HG02885 (cell line): ENCODE data around the gene NEB.
A peak's percentile ranks its signal among the peaks of the same experiment; 100 is the strongest.

ENCODE experiments used
- ATAC-seq: cut with Tn5 transposase; IDR thresholded peaks from one replicate; pipeline ENCODE4 v1.9.1; 2021; ENCODE audit warnings: mild to moderate bottlenecking; ENCODE audit not compliant: unreplicated experiment, poor library complexity

Gene NEB, protein sequence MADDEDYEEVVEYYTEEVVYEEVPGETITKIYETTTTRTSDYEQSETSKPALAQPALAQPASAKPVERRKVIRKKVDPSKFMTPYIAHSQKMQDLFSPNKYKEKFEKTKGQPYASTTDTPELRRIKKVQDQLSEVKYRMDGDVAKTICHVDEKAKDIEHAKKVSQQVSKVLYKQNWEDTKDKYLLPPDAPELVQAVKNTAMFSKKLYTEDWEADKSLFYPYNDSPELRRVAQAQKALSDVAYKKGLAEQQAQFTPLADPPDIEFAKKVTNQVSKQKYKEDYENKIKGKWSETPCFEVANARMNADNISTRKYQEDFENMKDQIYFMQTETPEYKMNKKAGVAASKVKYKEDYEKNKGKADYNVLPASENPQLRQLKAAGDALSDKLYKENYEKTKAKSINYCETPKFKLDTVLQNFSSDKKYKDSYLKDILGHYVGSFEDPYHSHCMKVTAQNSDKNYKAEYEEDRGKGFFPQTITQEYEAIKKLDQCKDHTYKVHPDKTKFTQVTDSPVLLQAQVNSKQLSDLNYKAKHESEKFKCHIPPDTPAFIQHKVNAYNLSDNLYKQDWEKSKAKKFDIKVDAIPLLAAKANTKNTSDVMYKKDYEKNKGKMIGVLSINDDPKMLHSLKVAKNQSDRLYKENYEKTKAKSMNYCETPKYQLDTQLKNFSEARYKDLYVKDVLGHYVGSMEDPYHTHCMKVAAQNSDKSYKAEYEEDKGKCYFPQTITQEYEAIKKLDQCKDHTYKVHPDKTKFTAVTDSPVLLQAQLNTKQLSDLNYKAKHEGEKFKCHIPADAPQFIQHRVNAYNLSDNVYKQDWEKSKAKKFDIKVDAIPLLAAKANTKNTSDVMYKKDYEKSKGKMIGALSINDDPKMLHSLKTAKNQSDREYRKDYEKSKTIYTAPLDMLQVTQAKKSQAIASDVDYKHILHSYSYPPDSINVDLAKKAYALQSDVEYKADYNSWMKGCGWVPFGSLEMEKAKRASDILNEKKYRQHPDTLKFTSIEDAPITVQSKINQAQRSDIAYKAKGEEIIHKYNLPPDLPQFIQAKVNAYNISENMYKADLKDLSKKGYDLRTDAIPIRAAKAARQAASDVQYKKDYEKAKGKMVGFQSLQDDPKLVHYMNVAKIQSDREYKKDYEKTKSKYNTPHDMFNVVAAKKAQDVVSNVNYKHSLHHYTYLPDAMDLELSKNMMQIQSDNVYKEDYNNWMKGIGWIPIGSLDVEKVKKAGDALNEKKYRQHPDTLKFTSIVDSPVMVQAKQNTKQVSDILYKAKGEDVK (N-terminal part only)

DNA sequence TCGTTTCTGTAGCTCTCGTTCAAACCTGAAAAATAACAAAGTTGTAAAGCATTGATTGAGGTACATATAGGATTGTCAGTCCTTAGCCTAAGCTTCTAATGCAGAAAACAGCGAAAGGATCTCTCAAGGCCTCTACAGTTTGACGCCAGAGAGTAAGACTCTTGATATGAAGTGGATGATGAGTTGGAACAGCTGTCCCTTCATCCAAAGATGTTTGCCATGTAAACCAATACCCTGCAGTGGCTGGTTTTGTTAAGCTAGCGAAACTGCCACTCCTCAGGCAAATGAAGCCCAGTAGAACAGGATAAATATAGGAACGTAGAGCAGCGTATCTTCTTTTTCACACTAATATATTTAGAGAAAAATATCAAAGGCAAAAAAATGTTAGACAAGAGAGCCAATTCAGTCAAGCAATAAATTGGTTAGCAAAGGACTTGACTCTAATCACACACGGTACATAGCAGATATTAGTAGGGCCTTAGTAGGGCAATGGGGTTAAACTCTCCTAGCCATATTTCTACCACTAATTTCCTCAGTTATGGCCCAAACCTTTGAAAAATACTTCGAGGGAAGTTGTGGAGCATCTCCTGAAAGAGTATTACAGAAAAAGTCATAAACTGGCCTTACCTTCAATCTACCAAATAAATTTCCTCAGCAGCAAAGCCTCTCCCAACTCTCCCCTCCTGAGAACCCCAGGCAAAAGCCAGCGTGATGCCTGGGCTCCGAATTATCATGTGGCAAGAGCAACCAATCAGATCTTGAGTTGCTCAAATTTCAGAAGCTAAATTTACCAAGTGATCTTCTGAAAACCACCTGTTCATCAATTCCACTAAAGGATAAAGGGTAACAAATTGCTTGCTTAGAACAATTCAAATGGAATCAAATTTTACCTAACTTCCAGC is at the start of gene NEB:
NEB (minus strand) TSS at position 706 of the 902 bp plus-strand sequence. CDS start 1,320 bp downstream, outside the sequence.
- no peak for ATAC-seq

DNA sequence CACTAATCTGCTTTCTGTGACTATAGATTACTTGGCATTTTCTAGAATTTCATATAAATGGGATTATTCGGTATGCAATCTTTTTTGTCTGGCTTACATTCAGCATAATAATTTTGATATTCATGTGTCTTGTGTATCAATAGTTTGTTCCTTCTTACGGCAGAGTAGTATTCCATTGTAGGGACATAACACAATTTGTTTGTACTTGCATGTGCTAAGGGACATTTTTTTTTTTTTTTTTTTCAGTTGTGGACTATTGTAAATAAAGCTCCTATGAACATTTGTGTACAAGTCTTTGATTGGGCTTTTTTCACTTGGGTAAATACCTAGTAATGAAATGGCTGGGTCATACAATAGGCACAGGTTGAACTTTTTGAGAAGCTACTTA is 48.9 kb upstream of the NEB start:
- ATAC-seq: no peak

DNA sequence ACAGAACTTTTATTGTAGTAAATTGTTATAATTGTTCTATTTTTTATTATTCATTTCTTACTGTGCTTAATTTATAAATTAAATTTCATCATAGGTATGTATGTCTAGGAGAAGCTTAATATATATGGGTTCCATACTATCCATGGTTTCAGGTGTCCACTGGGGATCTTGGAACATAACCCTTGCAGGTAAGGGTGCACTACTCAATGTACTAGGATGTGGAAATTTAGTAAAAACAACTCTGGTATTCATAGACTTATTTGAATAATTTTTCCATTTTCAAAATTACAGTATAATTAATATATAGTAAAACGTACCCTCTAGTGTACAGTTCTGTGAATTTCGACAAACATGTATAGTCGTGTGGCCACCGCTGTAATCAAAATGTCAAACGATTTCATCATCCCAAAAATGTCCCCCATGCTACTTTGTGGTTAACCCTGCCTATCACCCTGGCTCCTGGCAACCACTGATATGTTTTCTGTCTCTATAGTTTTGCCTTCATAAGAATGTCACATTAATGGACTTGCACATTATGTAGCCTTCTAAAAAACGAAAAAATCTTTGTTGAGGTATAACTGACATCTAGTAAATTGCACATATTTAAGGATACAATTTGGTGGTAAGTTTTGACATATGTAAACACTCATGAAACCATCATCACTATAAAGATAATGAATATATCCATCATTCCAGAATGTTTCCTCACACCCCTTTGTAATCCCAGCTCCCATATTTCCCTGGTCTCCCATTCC is 48.3 kb upstream of the NEB start:
- no peak for ATAC-seq

DNA sequence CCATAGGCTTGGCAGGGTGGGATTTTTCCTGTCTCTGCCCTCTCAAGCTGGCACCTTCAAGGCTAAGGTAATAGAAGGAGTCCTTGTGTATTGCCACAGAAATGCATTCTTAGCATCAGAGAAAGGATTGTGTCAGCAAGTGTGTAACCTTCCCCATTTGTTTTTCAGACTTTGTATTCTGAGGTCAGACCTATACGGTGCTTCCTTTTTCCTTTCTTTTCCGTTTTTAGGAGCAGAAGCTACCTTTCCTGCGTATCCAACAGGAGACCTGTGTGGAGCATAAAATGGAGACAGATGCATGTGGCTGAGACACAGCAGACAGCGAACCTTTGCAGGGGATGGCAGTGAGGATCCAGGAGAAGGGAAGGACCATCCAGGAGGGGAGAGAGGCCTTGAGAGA is 47.4 kb upstream of the NEB start:
- no peak for ATAC-seq

DNA sequence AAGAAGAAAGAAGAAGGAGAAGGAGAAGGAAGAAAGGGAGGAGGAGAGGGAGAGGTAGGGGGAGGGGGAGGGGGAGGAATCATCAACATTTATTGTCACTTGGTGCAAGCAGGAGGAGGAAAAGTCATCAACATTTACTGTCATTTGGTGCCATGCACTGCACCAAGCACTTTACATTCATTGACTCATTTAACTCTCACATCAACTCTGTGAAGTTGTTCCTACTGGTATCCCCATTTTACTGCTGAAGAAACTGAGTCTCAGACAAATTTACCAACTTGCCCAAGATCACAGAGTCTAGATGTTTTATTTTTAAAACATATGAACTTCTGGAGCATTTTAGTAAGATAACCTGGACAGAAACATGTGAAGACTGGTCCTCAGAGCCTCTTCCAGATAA is 46.7 kb upstream of the NEB start:
- ATAC-seq: no peak

DNA sequence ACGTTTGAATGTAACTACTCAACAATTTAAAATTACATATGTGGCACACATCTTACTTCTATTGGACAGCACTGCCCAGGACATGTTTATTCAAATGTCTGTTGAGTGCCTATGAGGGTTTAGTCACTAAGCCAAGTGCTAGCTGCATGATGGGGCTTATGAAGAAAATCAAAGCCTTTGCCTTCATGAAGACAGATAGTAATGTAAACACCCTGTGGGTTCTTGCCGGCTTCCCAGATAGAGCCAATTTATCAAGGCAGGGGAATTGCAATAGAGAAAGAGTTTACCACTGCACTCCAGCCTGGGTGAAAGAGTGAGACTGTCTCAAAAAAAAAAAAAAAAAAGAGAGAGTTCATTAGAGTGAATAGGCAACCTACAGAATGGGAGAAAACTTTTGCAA is 43.7 kb upstream of the NEB start:
- ATAC-seq: no peak

DNA sequence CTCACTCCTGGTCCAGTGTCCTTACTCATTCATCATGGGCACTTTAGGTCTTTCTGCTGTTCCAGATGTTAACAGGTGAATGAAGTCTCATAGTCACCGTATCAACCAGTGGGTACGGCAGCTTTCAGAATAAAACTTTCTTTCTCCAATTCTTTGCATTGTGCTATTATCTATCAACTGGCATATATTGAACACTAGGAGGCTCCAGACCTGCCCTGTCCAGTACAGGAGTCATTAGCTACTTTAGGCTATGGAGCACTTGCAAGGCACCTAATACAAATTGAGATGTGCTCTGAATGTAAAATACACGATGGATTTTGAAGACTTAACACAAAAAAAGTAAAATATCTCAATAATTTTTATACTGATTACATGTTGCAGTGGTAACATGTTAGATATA is 43.2 kb upstream of the NEB start:
- ATAC-seq: no peak

DNA sequence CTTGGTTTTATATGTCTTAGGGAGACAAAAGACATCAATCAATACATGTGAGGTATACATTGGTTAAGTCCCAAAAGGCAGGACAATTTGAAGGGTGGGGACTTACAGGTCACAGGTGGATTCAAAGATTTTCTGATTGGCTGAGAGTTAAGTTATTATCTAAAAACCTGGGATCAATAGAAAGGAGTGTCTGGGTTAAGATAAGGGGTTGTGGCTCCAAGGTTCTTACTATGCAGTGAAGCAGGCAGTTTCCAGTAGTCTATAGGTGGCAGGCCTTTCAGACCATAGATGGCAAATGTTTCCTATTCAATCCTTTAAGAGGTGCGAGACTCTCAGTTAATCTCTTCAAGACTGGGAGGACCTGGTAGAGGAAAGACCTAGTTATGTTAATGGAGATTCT is 42.1 kb upstream of the NEB start:
- no peak for ATAC-seq

DNA sequence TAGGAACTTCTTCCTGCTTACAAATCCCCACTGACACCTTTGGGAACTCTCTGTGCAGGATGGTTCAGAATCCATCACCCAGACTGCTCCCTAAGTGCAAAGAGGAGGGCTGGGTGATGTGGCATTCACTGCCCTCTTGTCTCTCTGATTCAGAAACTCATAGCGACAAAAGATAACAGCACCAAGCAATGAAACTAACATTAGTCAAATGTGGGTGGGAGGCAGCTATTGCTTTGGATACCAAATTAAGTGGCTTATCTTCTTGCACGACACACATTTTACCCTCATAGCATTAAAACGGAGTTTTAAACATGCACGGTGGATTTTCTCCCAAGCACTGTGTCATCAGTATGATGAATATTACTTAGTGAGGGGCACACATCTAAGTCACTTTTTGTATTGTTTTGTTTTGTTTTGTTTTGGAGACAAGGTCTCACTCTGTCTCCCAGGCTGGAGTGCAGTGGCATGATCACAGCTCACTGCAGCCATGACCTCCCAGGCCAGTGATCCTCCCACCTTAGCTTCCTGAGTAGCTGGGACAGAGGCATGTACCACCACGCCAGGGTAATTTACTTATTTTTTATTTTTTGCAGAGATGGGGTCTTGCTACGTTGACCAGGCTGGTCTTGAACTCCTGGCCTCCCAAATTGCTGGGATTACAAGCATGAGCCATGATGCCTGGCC is 40.9 kb upstream of the NEB start:
- peak; percentile 23 for ATAC-seq

DNA sequence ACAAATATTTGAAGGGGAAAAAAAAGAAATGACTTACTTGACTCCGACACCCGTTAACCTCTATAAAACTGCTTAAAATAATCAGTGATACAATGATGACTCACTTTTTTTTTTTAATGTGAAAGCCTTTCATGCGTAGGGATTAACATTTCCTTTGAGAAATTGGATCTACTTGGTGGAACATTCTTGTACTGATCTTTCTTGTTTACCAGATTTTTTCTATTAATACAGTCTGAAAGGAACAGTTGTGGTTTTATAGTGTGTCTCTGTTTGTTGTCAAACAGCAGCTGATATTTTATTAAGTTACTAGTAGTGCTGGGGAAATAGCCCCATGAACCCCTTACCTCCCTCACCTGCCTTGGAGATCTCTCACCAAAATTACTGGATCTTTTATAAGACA is 40.2 kb upstream of the NEB start:
- no peak for ATAC-seq

DNA sequence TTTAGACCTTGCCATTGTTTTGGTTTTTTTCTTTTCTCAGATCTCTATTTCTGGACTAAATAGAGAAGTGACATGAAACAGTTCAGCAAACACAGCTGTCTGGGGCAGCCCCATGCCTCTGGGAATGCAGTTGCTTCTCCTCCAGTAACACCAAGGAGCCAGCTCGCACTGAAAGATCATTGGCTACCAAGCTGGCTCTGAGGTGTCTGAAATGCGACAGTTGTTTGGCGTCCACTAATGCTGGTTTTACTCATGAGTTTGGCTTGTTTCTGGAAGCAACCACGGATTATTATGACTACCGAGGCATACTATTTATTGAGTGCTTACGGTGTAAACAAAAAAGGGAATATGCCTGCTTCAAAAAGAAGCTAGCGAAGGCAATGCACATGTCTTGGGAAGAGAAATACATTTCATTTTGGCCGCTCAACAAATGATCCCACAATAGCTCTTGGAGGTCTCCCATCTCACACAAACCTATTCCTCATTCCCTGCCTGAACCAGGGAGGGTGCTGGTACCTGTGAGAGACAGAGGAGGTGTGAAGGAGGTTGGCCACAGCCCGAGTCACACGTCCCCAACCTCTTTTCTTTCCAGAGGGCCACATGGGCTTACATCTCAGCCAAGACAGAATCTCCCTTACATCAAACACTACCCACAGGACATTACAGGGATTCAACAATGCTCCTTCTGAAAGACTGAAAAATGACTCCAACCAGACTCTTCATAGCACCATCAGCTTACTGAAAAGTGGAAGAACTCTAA is 37.5 kb upstream of the NEB start:
- ATAC-seq: peak; percentile 93

DNA sequence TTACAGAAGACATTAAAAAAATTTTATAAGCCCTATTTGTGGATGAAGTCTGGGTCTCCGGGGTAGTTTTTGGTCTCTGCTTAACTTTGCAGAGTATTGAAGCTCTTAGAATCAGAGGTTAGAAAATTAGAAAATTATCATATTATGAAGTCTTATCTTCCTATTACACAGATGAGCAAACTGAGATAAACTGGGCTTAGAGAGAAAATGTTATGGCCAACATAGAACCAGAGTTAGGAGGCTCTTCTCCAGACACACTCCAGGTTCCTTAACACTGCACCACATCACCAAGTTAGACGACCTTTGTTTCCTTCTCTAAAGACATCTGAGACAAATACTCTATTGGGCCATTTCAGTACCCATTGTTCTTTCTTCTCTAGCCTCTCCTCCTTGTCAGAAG is 36.7 kb upstream of the NEB start:
- peak; percentile 29 for ATAC-seq

DNA sequence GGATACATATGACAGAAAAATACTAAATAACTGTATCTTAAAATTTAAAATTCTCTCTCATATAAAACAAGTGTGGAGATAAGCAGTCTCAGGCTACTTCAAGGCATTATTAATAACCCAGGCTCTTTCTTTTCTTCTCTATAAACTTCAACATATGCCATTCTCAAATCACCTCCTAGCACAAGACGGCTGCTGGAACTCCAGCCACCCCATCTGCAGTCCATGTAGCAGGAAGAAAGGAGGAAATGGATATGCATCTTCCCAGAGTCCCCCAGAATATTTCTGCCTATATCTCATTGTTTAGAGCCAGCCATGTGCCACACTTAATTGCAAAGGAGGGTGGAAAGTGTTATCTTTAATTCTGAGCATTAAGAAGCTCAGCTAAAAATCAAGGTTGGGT is 35.3 kb upstream of the NEB start:
- ATAC-seq: no peak

DNA sequence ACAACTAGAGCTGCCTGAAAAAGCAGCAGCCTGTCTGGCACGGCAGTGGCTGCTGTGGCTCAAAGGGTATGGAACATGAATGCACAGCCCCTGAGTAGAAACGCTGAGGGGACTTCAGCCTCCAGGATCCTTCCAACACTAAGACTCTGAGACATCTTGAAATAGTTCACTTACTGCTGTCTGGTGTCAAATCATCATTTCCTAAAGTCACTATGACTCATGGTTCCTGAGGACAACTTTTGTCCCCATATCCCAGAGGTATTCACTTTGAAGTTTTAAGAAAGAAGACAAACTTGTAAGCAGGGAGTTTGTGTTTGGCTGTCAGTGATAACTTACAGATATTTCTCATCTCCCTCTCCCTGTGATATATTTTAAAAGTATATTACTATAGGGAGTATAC is 33.3 kb upstream of the NEB start:
- no peak for ATAC-seq

DNA sequence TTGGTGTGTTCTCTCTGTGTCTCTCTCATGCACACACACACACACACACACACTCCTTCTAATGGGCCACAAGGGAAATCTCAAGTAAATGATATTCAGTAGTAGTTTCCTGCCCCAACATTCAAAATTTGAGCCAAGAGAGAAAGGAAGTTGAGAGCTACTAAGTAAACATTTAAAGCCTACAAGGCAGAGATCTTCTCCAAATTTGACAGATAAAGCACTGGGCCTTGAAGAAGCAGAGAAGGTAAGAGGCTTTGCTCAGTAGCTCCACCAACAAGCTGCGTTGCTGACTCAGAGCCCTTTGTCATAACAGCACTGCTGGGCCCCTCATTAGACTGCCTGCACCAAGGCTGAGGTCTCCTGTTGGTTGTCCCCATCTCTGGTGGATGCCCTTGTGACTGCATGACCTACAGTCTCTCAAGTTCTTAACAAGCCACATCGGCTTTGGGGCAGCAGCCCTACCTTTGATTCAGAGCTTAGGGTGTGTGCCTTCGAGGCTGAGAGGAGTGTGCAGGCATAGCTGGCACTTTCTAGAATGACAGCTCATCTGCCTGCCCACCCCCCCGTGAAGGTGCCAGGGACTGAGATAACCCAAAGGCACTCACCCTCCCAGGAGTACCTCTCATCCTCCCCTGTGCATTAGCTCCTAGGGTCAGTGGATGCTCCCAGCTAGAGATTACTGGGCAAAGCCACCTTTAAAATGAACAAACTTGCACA is 32.3 kb upstream of the NEB start:
- ATAC-seq: peak; percentile 52

DNA sequence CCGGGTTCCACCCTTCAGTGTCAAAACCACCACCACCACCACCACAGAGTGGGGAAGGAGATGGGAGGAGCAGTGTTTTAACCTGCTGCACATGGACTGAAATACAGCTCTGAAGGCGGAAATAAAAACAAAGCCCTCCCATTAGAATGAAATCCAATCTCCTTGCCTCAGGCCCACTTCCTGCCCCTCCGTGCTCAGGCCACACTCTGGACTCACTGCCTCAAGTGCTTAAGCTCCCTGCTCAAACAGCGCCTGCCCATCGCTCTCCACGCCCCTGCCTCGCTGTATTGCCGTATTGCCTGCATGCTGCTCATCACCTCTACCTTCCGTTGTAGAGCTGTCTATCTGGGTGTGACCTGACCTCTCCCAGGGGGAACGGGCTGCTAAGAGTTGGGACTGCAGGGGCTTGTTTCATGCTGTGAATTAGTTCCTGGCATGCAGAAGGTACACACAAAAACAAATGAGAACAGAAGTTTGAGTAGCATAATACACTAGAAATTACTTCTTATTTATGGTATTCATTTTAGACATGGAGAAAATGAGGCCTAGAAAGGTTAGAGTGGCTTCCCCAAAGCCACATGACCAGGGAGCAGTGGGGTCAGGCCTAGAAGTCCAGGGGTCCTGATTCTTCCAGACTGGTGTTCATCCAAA is 31.6 kb upstream of the NEB start:
- ATAC-seq: no peak

DNA sequence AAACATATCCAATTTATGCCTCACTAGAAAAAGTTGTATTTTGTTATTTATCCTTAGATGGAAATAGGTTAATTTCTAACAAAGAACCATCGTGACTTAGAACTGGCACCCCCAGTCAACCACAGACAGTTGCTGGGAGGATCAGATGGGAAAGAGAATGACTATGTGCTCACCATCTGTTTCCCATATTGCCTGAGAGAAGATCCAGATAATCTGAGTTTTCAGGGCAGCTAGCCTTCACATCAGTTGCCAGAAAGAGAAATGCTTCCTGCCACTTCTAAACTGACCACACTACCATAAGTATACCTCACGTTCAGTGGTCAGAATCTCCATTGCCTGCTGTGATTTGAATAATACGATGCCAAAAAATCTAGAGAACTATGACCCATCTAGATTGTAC is 28.4 kb upstream of the NEB start:
- no peak for ATAC-seq
